Measurements from ENCODE around the gene RMDN2. TPM values are rescaled to one million over a fixed set of nuclear protein-coding genes. Genes with fewer than 3 reads are reported as not detected.
A peak's percentile ranks its signal among the peaks of the same experiment; 100 is the strongest.
"Not testable (repeated sequence)": the region's sequence is repeated elsewhere in the genome, so short reads cannot be mapped to it uniquely, and the experiment has no call there.

RMDN2 gene
- total and polyA plus RNA-seq, 2 donors: 8.9 to 12.0 TPM

GRCh38 chr2:37987098-37987775, 62.1 kb downstream of the RMDN2 start:
- 98% methylated on average over 4 of the region's 4 CpGs for WGBS
- H3K4me1 ChIP-seq (ENCODE audit: control insufficient read depth in 2 of 2, insufficient read depth in 2 of 2, low read length in 2 of 2): no peaks in the 10 kb centered on the region
- peaks cover 0 to 3% of the 10 kb centered on the region in 2 donors for H3K27me3 ChIP-seq (ENCODE audit: control insufficient read depth in 2 of 2, insufficient read depth in 1 of 2, low read length in 1 of 2)
- H3K36me3 ChIP-seq (ENCODE audit: control insufficient read depth in 2 of 2, insufficient read depth in 2 of 2, low read length in 1 of 2): no peaks in the 10 kb centered on the region
- H3K9me3 ChIP-seq (ENCODE audit: control insufficient read depth in 2 of 2, insufficient read depth in 1 of 2, low read length in 1 of 2): no peaks in the 10 kb centered on the region
- DNase-seq (ENCODE audit: low read depth in 6 of 9, low spot score in 9 of 9): no peak
- H3K4me3 ChIP-seq (ENCODE audit: low read length in 2 of 2): no peak overlapping the region
- H3K27ac ChIP-seq (ENCODE audit: low read depth in 1 of 2, low read length in 1 of 2): no peak overlapping the region

- Histone ChIP-seq H3K27ac (ENCODE audit: low read depth in 1 of 2, low read length in 1 of 2) (no peak overlapping the region), H3K36me3 (ENCODE audit: control insufficient read depth in 2 of 2, insufficient read depth in 2 of 2, low read length in 1 of 2) (no peaks in the 10 kb centered on the region), H3K9me3 (ENCODE audit: control insufficient read depth in 2 of 2, insufficient read depth in 1 of 2, low read length in 1 of 2) (no peaks in the 10 kb centered on the region), H3K4me3 (ENCODE audit: low read length in 2 of 2) (no peak overlapping the region), H3K27me3 (ENCODE audit: control insufficient read depth in 2 of 2, insufficient read depth in 1 of 2, low read length in 1 of 2) (no peaks in the 10 kb centered on the region), H3K4me1 (ENCODE audit: control insufficient read depth in 2 of 2, insufficient read depth in 2 of 2, low read length in 2 of 2) (no peaks in the 10 kb centered on the region)
- no peak for DNase-seq (ENCODE audit: low read depth in 6 of 9, low spot score in 9 of 9)
- 98% methylated on average over 3 of the region's 3 CpGs for WGBS
Observed at GRCh38 chr2:37992601-37993000, 67.5 kb downstream of the RMDN2 start.

GRCh38 chr2:37993143-37993542, 68.1 kb downstream of the RMDN2 start:
- no peaks in the 10 kb centered on the region for H3K36me3 ChIP-seq (ENCODE audit: control insufficient read depth in 2 of 2, insufficient read depth in 2 of 2, low read length in 1 of 2)
- 97% methylated on average over 3 of the region's 3 CpGs for WGBS
- DNase-seq (ENCODE audit: low read depth in 6 of 9, low spot score in 9 of 9): no peak
- no peaks in the 10 kb centered on the region for H3K9me3 ChIP-seq (ENCODE audit: control insufficient read depth in 2 of 2, insufficient read depth in 1 of 2, low read length in 1 of 2)
- no peak overlapping the region for H3K27ac ChIP-seq (ENCODE audit: low read depth in 1 of 2, low read length in 1 of 2)
- H3K4me1 ChIP-seq (ENCODE audit: control insufficient read depth in 2 of 2, insufficient read depth in 2 of 2, low read length in 2 of 2): no peaks in the 10 kb centered on the region
- H3K27me3 ChIP-seq (ENCODE audit: control insufficient read depth in 2 of 2, insufficient read depth in 1 of 2, low read length in 1 of 2): no peaks in the 10 kb centered on the region
- no peak overlapping the region for H3K4me3 ChIP-seq (ENCODE audit: low read length in 2 of 2)

- H3K27ac ChIP-seq (ENCODE audit: low read depth in 1 of 2, low read length in 1 of 2): no peak overlapping the region
- no peak for DNase-seq (ENCODE audit: low read depth in 6 of 9, low spot score in 9 of 9)
- no peak overlapping the region for H3K4me3 ChIP-seq (ENCODE audit: low read length in 2 of 2)
- no peaks in the 10 kb centered on the region for H3K36me3 ChIP-seq (ENCODE audit: control insufficient read depth in 2 of 2, insufficient read depth in 2 of 2, low read length in 1 of 2)
- 90% methylated on average over 1 of the region's 1 CpG for WGBS
- no peaks in the 10 kb centered on the region for H3K4me1 ChIP-seq (ENCODE audit: control insufficient read depth in 2 of 2, insufficient read depth in 2 of 2, low read length in 2 of 2)
- no peaks in the 10 kb centered on the region for H3K27me3 ChIP-seq (ENCODE audit: control insufficient read depth in 2 of 2, insufficient read depth in 1 of 2, low read length in 1 of 2)
- no peaks in the 10 kb centered on the region for H3K9me3 ChIP-seq (ENCODE audit: control insufficient read depth in 2 of 2, insufficient read depth in 1 of 2, low read length in 1 of 2)
Observed at GRCh38 chr2:37997629-37998028, 72.5 kb downstream of the RMDN2 start.

- Histone ChIP-seq H3K9me3 (ENCODE audit: control insufficient read depth in 2 of 2, insufficient read depth in 1 of 2, low read length in 1 of 2) (no peaks in the 10 kb centered on the region), H3K27ac (ENCODE audit: low read depth in 1 of 2, low read length in 1 of 2) (no peak overlapping the region), H3K36me3 (ENCODE audit: control insufficient read depth in 2 of 2, insufficient read depth in 2 of 2, low read length in 1 of 2) (no peaks in the 10 kb centered on the region), H3K27me3 (ENCODE audit: control insufficient read depth in 2 of 2, insufficient read depth in 1 of 2, low read length in 1 of 2) (no peaks in the 10 kb centered on the region), H3K4me1 (ENCODE audit: control insufficient read depth in 2 of 2, insufficient read depth in 2 of 2, low read length in 2 of 2) (no peaks in the 10 kb centered on the region), H3K4me3 (ENCODE audit: low read length in 2 of 2) (no peak overlapping the region)
- DNase-seq (ENCODE audit: low read depth in 6 of 9, low spot score in 9 of 9): no peak
- 90% methylated on average over 1 of the region's 1 CpG for WGBS
Observed at GRCh38 chr2:38000485-38001222, 75.6 kb downstream of the RMDN2 start.

- not testable (repeated sequence) for H3K4me1 ChIP-seq (ENCODE audit: control insufficient read depth in 2 of 2, insufficient read depth in 2 of 2, low read length in 2 of 2); H3K27me3 ChIP-seq (ENCODE audit: control insufficient read depth in 2 of 2, insufficient read depth in 1 of 2, low read length in 1 of 2); H3K27ac ChIP-seq (ENCODE audit: low read depth in 1 of 2, low read length in 1 of 2); H3K4me3 ChIP-seq (ENCODE audit: low read length in 2 of 2); H3K36me3 ChIP-seq (ENCODE audit: control insufficient read depth in 2 of 2, insufficient read depth in 2 of 2, low read length in 1 of 2); H3K9me3 ChIP-seq (ENCODE audit: control insufficient read depth in 2 of 2, insufficient read depth in 1 of 2, low read length in 1 of 2)
- WGBS: 92% methylated on average over 6 of the region's 6 CpGs
- peak in 2 of 9 donors; percentile 3 to 10 for DNase-seq (ENCODE audit: low read depth in 6 of 9, low spot score in 9 of 9)
Observed at GRCh38 chr2:38010187-38010586, 85.1 kb downstream of the RMDN2 start.

GRCh38 chr2:38010995-38011394, 85.9 kb downstream of the RMDN2 start:
- 94% methylated on average over 1 of the region's 1 CpG for WGBS
- H3K36me3 ChIP-seq (ENCODE audit: control insufficient read depth in 2 of 2, insufficient read depth in 2 of 2, low read length in 1 of 2): no peaks in the 10 kb centered on the region

GRCh38 chr2:38013158-38013752, 88.2 kb downstream of the RMDN2 start:
- 92% methylated on average over 3 of the region's 3 CpGs for WGBS
- H3K4me1 ChIP-seq (ENCODE audit: control insufficient read depth in 2 of 2, insufficient read depth in 2 of 2, low read length in 2 of 2): no peaks in the 10 kb centered on the region
- H3K4me3 ChIP-seq (ENCODE audit: low read length in 2 of 2): no peak overlapping the region
- no peaks in the 10 kb centered on the region for H3K36me3 ChIP-seq (ENCODE audit: control insufficient read depth in 2 of 2, insufficient read depth in 2 of 2, low read length in 1 of 2)
- no peak overlapping the region for H3K27ac ChIP-seq (ENCODE audit: low read depth in 1 of 2, low read length in 1 of 2)
- DNase-seq (ENCODE audit: low read depth in 6 of 9, low spot score in 9 of 9): no peak
- H3K9me3 ChIP-seq (ENCODE audit: control insufficient read depth in 2 of 2, insufficient read depth in 1 of 2, low read length in 1 of 2): no peaks in the 10 kb centered on the region
- H3K27me3 ChIP-seq (ENCODE audit: control insufficient read depth in 2 of 2, insufficient read depth in 1 of 2, low read length in 1 of 2): no peaks in the 10 kb centered on the region

More at GRCh38 chr2:38010995-38011394, 85.9 kb downstream of the RMDN2 start:
- H3K27me3 ChIP-seq (ENCODE audit: control insufficient read depth in 2 of 2, insufficient read depth in 1 of 2, low read length in 1 of 2): no peaks in the 10 kb centered on the region
- H3K4me3 ChIP-seq (ENCODE audit: low read length in 2 of 2): no peak overlapping the region
- DNase-seq (ENCODE audit: low read depth in 6 of 9, low spot score in 9 of 9): no peak
- no peaks in the 10 kb centered on the region for H3K9me3 ChIP-seq (ENCODE audit: control insufficient read depth in 2 of 2, insufficient read depth in 1 of 2, low read length in 1 of 2)
- no peak overlapping the region for H3K27ac ChIP-seq (ENCODE audit: low read depth in 1 of 2, low read length in 1 of 2)
- H3K4me1 ChIP-seq (ENCODE audit: control insufficient read depth in 2 of 2, insufficient read depth in 2 of 2, low read length in 2 of 2): no peaks in the 10 kb centered on the region

- DNase-seq (ENCODE audit: low read depth in 6 of 9, low spot score in 9 of 9): no peak
- 92% methylated on average over 1 of the region's 1 CpG for WGBS
- H3K27me3 ChIP-seq (ENCODE audit: control insufficient read depth in 2 of 2, insufficient read depth in 1 of 2, low read length in 1 of 2): no peaks in the 10 kb centered on the region
- H3K4me3 ChIP-seq (ENCODE audit: low read length in 2 of 2): no peak overlapping the region
- H3K4me1 ChIP-seq (ENCODE audit: control insufficient read depth in 2 of 2, insufficient read depth in 2 of 2, low read length in 2 of 2): no peaks in the 10 kb centered on the region
- no peak overlapping the region for H3K27ac ChIP-seq (ENCODE audit: low read depth in 1 of 2, low read length in 1 of 2)
- H3K9me3 ChIP-seq (ENCODE audit: control insufficient read depth in 2 of 2, insufficient read depth in 1 of 2, low read length in 1 of 2): peaks cover 0 to 4% of the 10 kb centered on the region in 2 donors
- no peaks in the 10 kb centered on the region for H3K36me3 ChIP-seq (ENCODE audit: control insufficient read depth in 2 of 2, insufficient read depth in 2 of 2, low read length in 1 of 2)
Observed at GRCh38 chr2:38016219-38016618, 91.1 kb downstream of the RMDN2 start.

All from thymus (tissue), 11 donors.